ENCODE data around the gene PPP1R1B. TPM values are rescaled to one million over a fixed set of nuclear protein-coding genes. Genes with fewer than 3 reads are reported as not detected.

PPP1R1B gene
- total and polyA plus RNA-seq, 2 of the 4 experiments (the other 2 are of a cell fraction), result not detected

- TF ChIP-seq CEBPB (IDR thresholded peaks at IDR 0.05; ENCODE audit: low read depth, low read length), result no peak
- TF ChIP-seq MAZ (IDR thresholded peaks at IDR 0.05; ENCODE audit: borderline replicate concordance, low read depth, low read length), result no peak
- TF ChIP-seq POLR2A (IDR thresholded peaks at IDR 0.05; ENCODE audit: low read depth, low read length), result no peak
- no peak for TF ChIP-seq CHD1 (IDR thresholded peaks at IDR 0.05; ENCODE audit: low read depth, low read length)
- in situ Hi-C loops (cut with MboI; ENCODE audit: low sequenced_read_pairs), result no loop called here
- BruUV-seq (replicated peaks), result no TSS peak
- dilution Hi-C loops (cut with HindIII; ENCODE audit: low sequenced_read_pairs, unreplicated experiment), result no loop called here
- Histone ChIP-seq H3K9ac (ENCODE audit: low read depth, low read length) (no peak overlapping the region), H3K79me1 (ENCODE audit: low read depth in 1 of 2, low read length in 2 of 2) (no peaks in the 10 kb centered on the region), H3K9me1 (ENCODE audit: insufficient read depth, low read length) (no peaks in the 10 kb centered on the region), H3K27ac (ENCODE audit: insufficient read depth, low read length) (no peak overlapping the region), H3K9me3 (ENCODE audit: control insufficient read depth, insufficient read depth, low read length) (no peaks in the 10 kb centered on the region), H3K18ac (ENCODE audit: low read depth, low read length) (no peak overlapping the region), H2BK5ac (ENCODE audit: low read depth, low read length, poor library complexity, severe bottlenecking) (no peak overlapping the region), H3K14ac (replicated peaks; ENCODE audit: low read depth, low read length) (no peak overlapping the region), H2AFZ (replicated peaks; ENCODE audit: low read length, poor library complexity) (peak overlapping the region; percentile 51), H3K27me3 (ENCODE audit: control insufficient read depth, insufficient read depth, low read length) (peaks cover 9% of the 10 kb centered on the region; the same call in 1 of the 2 replicates), H2BK15ac (ENCODE audit: low read depth, low read length) (no peak overlapping the region), H3K36me3 (ENCODE audit: control insufficient read depth, insufficient read depth, low read length) (peaks cover 37% of the 10 kb centered on the region), H3K4me3 (ENCODE audit: insufficient read depth, low read depth, low read length) (no peak overlapping the region), H2AK9ac (replicated peaks; ENCODE audit: low read depth, low read length, poor library complexity) (peak overlapping the region; percentile 33), H3K56ac (ENCODE audit: extremely low read depth, insufficient read depth, low read length) (no peak overlapping the region), H4K8ac (ENCODE audit: low read depth in 2 of 2, low read length in 2 of 2) (no peak overlapping the region), H4K91ac (ENCODE audit: insufficient read depth, low read depth, low read length) (no peak overlapping the region), H4K5ac (ENCODE audit: low read depth, low read length) (no peak overlapping the region), H3K4ac (ENCODE audit: low read depth, low read length) (no peak overlapping the region), H2AK5ac (ENCODE audit: low read depth, low read length) (no peak overlapping the region), H2BK120ac (ENCODE audit: low read depth, low read length) (no peak overlapping the region), H3K23ac (ENCODE audit: low read depth, low read length) (no peak overlapping the region), H2BK20ac (ENCODE audit: low read depth, low read length) (no peak overlapping the region), H3K4me2 (ENCODE audit: low read depth, low read length) (no peak overlapping the region), H3K4me1 (ENCODE audit: control insufficient read depth, insufficient read depth, low read length) (peaks cover 4% of the 10 kb centered on the region; the same call in 1 of the 2 replicates), H4K20me1 (ENCODE audit: insufficient read depth, low read length) (no peaks in the 10 kb centered on the region; the same call in none of the 2 replicates)
- ChIA-PET POLR2A (ENCODE audit: unreplicated experiment) (no interaction called here), CTCF (no interaction called here)
- no peak for DNase-seq
- WGBS, 2 experiments (ENCODE audit: extremely low coverage in 2 of 2, insufficient read length in 1 of 2), result no CpG with 5 or more reads among the region's 22 CpGs
- ATAC-seq (ENCODE audit: low read depth), result no peak
- intact Hi-C loops (cut with micrococcal nuclease), result no loop called here
Measured at GRCh38 chr17:39662551-39663339, 36.0 kb downstream of the PPP1R1B start.
